IMR-90 (cell line): ENCODE data around the gene PITPNC1. TPM values are rescaled to one million over a fixed set of nuclear protein-coding genes. Genes with fewer than 3 reads are reported as not detected.

Experiments used
- ATAC-seq: fragments of 200-7000 bp; cut with Tn5 transposase; 2 replicates; pipeline ENCODE4 v1.9.1; 2020; ENCODE audit warnings: low read depth, mild to moderate bottlenecking, moderate library complexity
- BruUV-seq: library from RNA; stranded (reverse); fragments of 400-500 nt; replicated peaks from 2 replicates; lab custom pipeline; 2021; lab: Mats Ljungman, UMichigan
- CTCF ChIA-PET: fragments of 300-600 bp; formaldehyde crosslinking; extraction: SDS; loops from one replicate; lab custom pipeline; 2021; ENCODE audit warnings: antibody characterized with exemption; lab: Yijun Ruan, JAX
- POLR2A ChIA-PET: fragments of 300-600 bp; sonication (Branson Sonifier 250); formaldehyde crosslinking; loops from one replicate; lab custom pipeline; 2022; ENCODE audit warnings: antibody characterized with exemption; ENCODE audit not compliant: unreplicated experiment; lab: Charles Lee
- DNase-seq: peaks from one replicate; pipeline ENCODE4 v3.0.0; 2013
- H2AFZ ChIP-seq: replicated peaks from 2 replicates; pipeline ENCODE3; 2013; ENCODE audit warnings: low read length, mild to moderate bottlenecking; ENCODE audit not compliant: poor library complexity
- H2AK5ac ChIP-seq: 2 replicates; pipeline ENCODE4 v1.6.1; 2013; ENCODE audit warnings: low read depth, low read length, inconsistent platforms
- H2AK9ac ChIP-seq: replicated peaks from 2 replicates; pipeline ENCODE3; 2013; ENCODE audit warnings: mild to moderate bottlenecking, low read depth, low read length, moderate library complexity; ENCODE audit not compliant: poor library complexity
- H2BK120ac ChIP-seq: 2 replicates; pipeline ENCODE4 v1.6.1; 2013; ENCODE audit warnings: low read depth, low read length, inconsistent platforms
- H2BK15ac ChIP-seq: 3 replicates; pipeline ENCODE4 v1.6.1; 2013; ENCODE audit warnings: low read depth, low read length, inconsistent platforms
- H2BK20ac ChIP-seq: 2 replicates; pipeline ENCODE4 v1.6.1; 2013; ENCODE audit warnings: low read depth, mild to moderate bottlenecking, inconsistent platforms, low read length, moderate library complexity
- H2BK5ac ChIP-seq: 2 replicates; pipeline ENCODE4 v1.6.1; 2013; ENCODE audit warnings: mild to moderate bottlenecking, low read depth, low read length, inconsistent platforms; ENCODE audit not compliant: poor library complexity, severe bottlenecking
- H3K14ac ChIP-seq: replicated peaks from 2 replicates; pipeline ENCODE4 v1.6.1; 2013; ENCODE audit warnings: low read depth, low read length, inconsistent platforms
- H3K18ac ChIP-seq: 2 replicates; pipeline ENCODE4 v1.6.1; 2013; ENCODE audit warnings: low read depth, low read length, control low read depth
- H3K23ac ChIP-seq: 2 replicates; pipeline ENCODE4 v1.6.1; 2013; ENCODE audit warnings: low read depth, low read length, inconsistent platforms
- H3K27ac ChIP-seq: 2 replicates; pipeline ENCODE4 v1.5.1; 2013; ENCODE audit warnings: mild to moderate bottlenecking, control low read depth, low read length; ENCODE audit not compliant: insufficient read depth
- H3K27me3 ChIP-seq: 2 replicates; pipeline ENCODE4 v1.6.1; 2013; ENCODE audit warnings: low read length; ENCODE audit not compliant: control insufficient read depth, insufficient read depth
- H3K36me3 ChIP-seq: 2 replicates; pipeline ENCODE4 v1.6.1; 2013; ENCODE audit warnings: low read length, mixed read lengths; ENCODE audit not compliant: control insufficient read depth, insufficient read depth
- H3K4ac ChIP-seq: 2 replicates; pipeline ENCODE4 v1.6.1; 2013; ENCODE audit warnings: low read depth, low read length, inconsistent platforms
- H3K4me1 ChIP-seq: 2 replicates; pipeline ENCODE4 v1.6.1; 2013; ENCODE audit warnings: low read length, mixed read lengths; ENCODE audit not compliant: control insufficient read depth, insufficient read depth
- H3K4me2 ChIP-seq: 2 replicates; pipeline ENCODE4 v1.6.1; 2013; ENCODE audit warnings: low read depth, mild to moderate bottlenecking, control low read depth, low read length, moderate library complexity
- H3K4me3 ChIP-seq: 2 replicates; pipeline ENCODE4 v1.5.1; 2013; ENCODE audit warnings: low read depth, mild to moderate bottlenecking, control low read depth, low read length, moderate library complexity; ENCODE audit not compliant: insufficient read depth
- H3K56ac ChIP-seq: 2 replicates; pipeline ENCODE4 v1.6.1; 2013; ENCODE audit warnings: low read length, inconsistent platforms; ENCODE audit not compliant: insufficient read depth; ENCODE audit errors: extremely low read depth
- H3K79me1 ChIP-seq, 2 experiments: 2 replicates each; pipeline ENCODE4 v1.6.1; 2013; ENCODE audit warnings: low read length in 2 of 2, inconsistent platforms in 1 of 2, low read depth in 1 of 2
- H3K9ac ChIP-seq: 2 replicates; pipeline ENCODE4 v1.6.1; 2013; ENCODE audit warnings: low read depth, low read length, control low read depth
- H3K9me1 ChIP-seq: 2 replicates; pipeline ENCODE4 v1.6.1; 2013; ENCODE audit warnings: low read length, inconsistent platforms; ENCODE audit not compliant: insufficient read depth
- H3K9me3 ChIP-seq: 2 replicates; pipeline ENCODE4 v1.6.1; 2013; ENCODE audit warnings: low read length; ENCODE audit not compliant: control insufficient read depth, insufficient read depth
- H4K20me1 ChIP-seq: 2 replicates; pipeline ENCODE4 v1.6.1; 2013; ENCODE audit warnings: low read length, inconsistent platforms; ENCODE audit not compliant: insufficient read depth
- H4K5ac ChIP-seq: 2 replicates; pipeline ENCODE4 v1.6.1; 2013; ENCODE audit warnings: mild to moderate bottlenecking, low read depth, low read length, control low read depth
- H4K8ac ChIP-seq, 2 experiments: 2 replicates each; pipeline ENCODE4 v1.6.1; 2013; ENCODE audit warnings: low read depth in 2 of 2, low read length in 2 of 2, control low read depth in 1 of 2, inconsistent platforms in 1 of 2
- H4K91ac ChIP-seq: 2 replicates; pipeline ENCODE4 v1.6.1; 2013; ENCODE audit warnings: low read depth, low read length, inconsistent platforms; ENCODE audit not compliant: insufficient read depth
- BHLHE40 ChIP-seq: fragments of 150-350 bp; IDR thresholded peaks from 2 replicates; pipeline ENCODE4 v1.6.1; 2016; ENCODE audit warnings: mild to moderate bottlenecking, low read depth, low read length
- CHD1 ChIP-seq: IDR thresholded peaks from 2 replicates; pipeline ENCODE4 v1.6.1; 2012; ENCODE audit warnings: low read depth, low read length, improper control_type of control experiment
- CTCF ChIP-seq: conservative IDR thresholded peaks from 2 replicates; pipeline ENCODE4 v1.5.1; 2012; ENCODE audit warnings: mild to moderate bottlenecking, low read depth, low read length, improper control_type of control experiment
- FOS ChIP-seq: fragments of 150-350 bp; IDR thresholded peaks from 2 replicates; pipeline ENCODE4 v1.6.1; 2016; ENCODE audit warnings: low read depth, low read length
- MAZ ChIP-seq: IDR thresholded peaks from 2 replicates; pipeline ENCODE4 v1.6.1; 2012; ENCODE audit warnings: low read depth, mild to moderate bottlenecking, low read length, improper control_type of control experiment, moderate library complexity, borderline replicate concordance
- NFE2L2 ChIP-seq: fragments of 150-350 bp; IDR thresholded peaks from 2 replicates; pipeline ENCODE4 v1.6.1; 2016; ENCODE audit warnings: low read depth, mild to moderate bottlenecking, low read length
- POLR2A ChIP-seq: IDR thresholded peaks from 2 replicates; pipeline ENCODE4 v1.6.1; 2012; ENCODE audit warnings: mild to moderate bottlenecking, low read depth, low read length
- RAD21 ChIP-seq: IDR thresholded peaks from 2 replicates; pipeline ENCODE4 v1.6.1; 2012; ENCODE audit warnings: low read length, improper control_type of control experiment
- RFX5 ChIP-seq: IDR thresholded peaks from 2 replicates; pipeline ENCODE4 v1.8.0; 2012; ENCODE audit warnings: low read depth, mild to moderate bottlenecking, low read length, moderate library complexity
- USF2 ChIP-seq: fragments of 150-350 bp; IDR thresholded peaks from 2 replicates; pipeline ENCODE4 v1.6.1; 2017; ENCODE audit warnings: mild to moderate bottlenecking, antibody characterized with exemption, low read length, low read depth
- WGBS, 2 experiments: methylation state at CpG; one replicate each; pipeline versions ENCODE4 v1.1.5 to v1.1.7; 2013; ENCODE audit warnings: missing lambda C conversion rate in 2 of 2; ENCODE audit not compliant: insufficient read length in 1 of 2; ENCODE audit errors: extremely low coverage in 2 of 2; 5-methylcytosine and 5-hydroxymethylcytosine counted together
- dilution Hi-C: fragments of 300-500 bp; cut with HindIII; formaldehyde crosslinking; loops from one replicate; pipeline ENCODE4 v1.14.3; 2018; ENCODE audit warnings: low sequenced_read_pairs; ENCODE audit not compliant: unreplicated experiment
- in situ Hi-C: fragments of 300-500 bp; cut with MboI; formaldehyde crosslinking; loops from 3 replicates; pipeline ENCODE4 v1.14.3; 2019; ENCODE audit warnings: low sequenced_read_pairs, inconsistent platforms, mixed read lengths
- intact Hi-C: fragments of 100-400 bp; cut with micrococcal nuclease; formaldehyde crosslinking; loops from 2 replicates; pipeline ENCODE4 v1.10.0; 2022
- polyA plus RNA-seq, 3 experiments: library from polyadenylated mRNA; depleted of rRNA; stranded (reverse); fragments of >200 nt; gene quantifications; 2 replicates each; pipeline ENCODE4 v1.2.3, GENCODE V29; 2012; ENCODE audit warnings: low replicate concordance in 1 of 3
- total RNA-seq: library from RNA; depleted of rRNA; stranded (reverse); fragments of >200 nt; gene quantifications from 2 replicates; pipeline ENCODE4 v1.2.3, GENCODE V29; 2012

The PITPNC1 gene
- total and polyA plus RNA-seq, 2 of the 4 experiments (the other 2 are of a cell fraction): 4.1 TPM

- WGBS, 2 experiments: 100% methylated on average over 2 of the region's 7 CpGs; no CpG with 5 or more reads in 1 of the 2 experiments
- Histone ChIP-seq H3K9me1 (0 out of 2 replicates have a peak, but pooled peaks cover 3% of the 10 kb centered on the region), H3K9me3 (no peaks in the 10 kb centered on the region), H3K4ac (no peak overlapping the region), H3K4me2 (no peak overlapping the region), H3K27me3 (no peaks in the 10 kb centered on the region), H3K4me1 (no peaks in the 10 kb centered on the region), H2BK5ac (no peak overlapping the region), H2BK20ac (no peak overlapping the region), H2AK9ac (no peak overlapping the region), H4K20me1 (no peaks in the 10 kb centered on the region), H4K8ac (no peak overlapping the region), H4K91ac (no peak overlapping the region), H2BK15ac (no peak overlapping the region), H2AFZ (no peak overlapping the region), H3K79me1 (no peaks in the 10 kb centered on the region), H3K14ac (no peak overlapping the region), H3K56ac (no peak overlapping the region), H3K9ac (no peak overlapping the region), H4K5ac (no peak overlapping the region), H3K36me3 (no peaks in the 10 kb centered on the region), H3K4me3 (no peak overlapping the region), H3K23ac (no peak overlapping the region), H2AK5ac (no peak overlapping the region), H3K27ac (no peak overlapping the region), H2BK120ac (no peak overlapping the region), H3K18ac (no peak overlapping the region)
- no peak for TF ChIP-seq POLR2A
- TF ChIP-seq NFE2L2: no peak
- no peak for TF ChIP-seq CHD1
- no peak for TF ChIP-seq RFX5
- TF ChIP-seq BHLHE40: no peak
- TF ChIP-seq CTCF: no peak
- TF ChIP-seq MAZ: no peak
- no peak for TF ChIP-seq FOS
- no peak for TF ChIP-seq USF2
- TF ChIP-seq RAD21: no peak
- DNase-seq (no peak), ATAC-seq (no peak)
- in situ Hi-C loops: no loop called here
- ChIA-PET POLR2A (no interaction called here), CTCF (no interaction called here)
- dilution Hi-C loops: no loop called here
- intact Hi-C loops: no loop called here
- no TSS peak for BruUV-seq
These were observed 236.9 kb downstream of the PITPNC1 start for GRCh38 chr17:67613961-67614360.
